Fibroblast of skin of scalp (primary cell): Measurements from ENCODE around the gene FAM174C.

ENCODE experiments used
- DNase-seq: peaks from one replicate; pipeline ENCODE4 v3.0.0-alpha.2; 2013

FAM174C gene

GRCh38 chr19:1274852-1275259 is 474 bp upstream of the FAM174C start:
- DNase-seq, result no peak

GRCh38 chr19:1275976-1276627 is 772 bp downstream of the FAM174C start:
- DNase-seq, result no peak

DNA sequence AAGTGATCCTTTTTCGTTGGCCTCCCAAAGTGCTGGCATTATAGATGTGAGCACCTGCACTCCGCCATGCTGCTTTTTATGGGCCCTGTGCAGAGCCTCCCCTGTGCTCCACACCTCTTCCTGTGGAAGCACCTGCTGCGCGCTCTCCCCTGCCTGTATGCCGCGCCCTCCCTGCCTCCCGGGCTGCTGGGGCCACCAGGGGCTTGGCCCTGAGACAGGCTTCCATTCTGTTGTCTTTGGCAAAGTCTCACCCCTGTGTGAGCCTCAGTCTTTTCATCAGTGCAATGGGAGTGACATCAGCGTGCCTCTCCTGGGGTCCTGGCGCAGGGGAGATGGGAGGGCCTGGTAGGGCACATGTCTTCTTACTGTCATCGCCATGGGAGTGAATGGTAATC is 1.3 kb downstream of the FAM174C start:
- DNase-seq, result no peak

DNA sequence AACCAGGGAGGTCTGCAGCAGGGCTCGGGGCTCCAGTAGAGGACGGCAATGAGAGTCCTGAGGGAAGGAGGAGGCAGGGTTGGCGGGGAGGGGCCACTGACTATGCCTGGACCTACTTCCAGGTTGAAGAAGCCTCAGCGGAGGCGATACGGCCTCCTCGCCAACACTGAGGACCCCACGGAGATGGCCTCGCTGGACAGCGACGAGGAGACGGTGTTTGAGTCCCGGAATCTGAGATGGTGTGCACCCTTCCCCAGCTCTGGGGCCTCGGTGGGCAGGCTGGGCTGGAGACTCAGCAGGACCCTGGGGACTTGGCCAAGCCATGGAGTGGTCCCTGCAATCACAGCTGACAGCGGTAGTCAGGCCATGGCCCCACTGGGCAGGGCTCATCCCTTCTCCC is 1.7 kb downstream of the FAM174C start:
- no peak for DNase-seq

GRCh38 chr19:1278074-1278473 is 2.7 kb downstream of the FAM174C start:
- no peak for DNase-seq

DNA sequence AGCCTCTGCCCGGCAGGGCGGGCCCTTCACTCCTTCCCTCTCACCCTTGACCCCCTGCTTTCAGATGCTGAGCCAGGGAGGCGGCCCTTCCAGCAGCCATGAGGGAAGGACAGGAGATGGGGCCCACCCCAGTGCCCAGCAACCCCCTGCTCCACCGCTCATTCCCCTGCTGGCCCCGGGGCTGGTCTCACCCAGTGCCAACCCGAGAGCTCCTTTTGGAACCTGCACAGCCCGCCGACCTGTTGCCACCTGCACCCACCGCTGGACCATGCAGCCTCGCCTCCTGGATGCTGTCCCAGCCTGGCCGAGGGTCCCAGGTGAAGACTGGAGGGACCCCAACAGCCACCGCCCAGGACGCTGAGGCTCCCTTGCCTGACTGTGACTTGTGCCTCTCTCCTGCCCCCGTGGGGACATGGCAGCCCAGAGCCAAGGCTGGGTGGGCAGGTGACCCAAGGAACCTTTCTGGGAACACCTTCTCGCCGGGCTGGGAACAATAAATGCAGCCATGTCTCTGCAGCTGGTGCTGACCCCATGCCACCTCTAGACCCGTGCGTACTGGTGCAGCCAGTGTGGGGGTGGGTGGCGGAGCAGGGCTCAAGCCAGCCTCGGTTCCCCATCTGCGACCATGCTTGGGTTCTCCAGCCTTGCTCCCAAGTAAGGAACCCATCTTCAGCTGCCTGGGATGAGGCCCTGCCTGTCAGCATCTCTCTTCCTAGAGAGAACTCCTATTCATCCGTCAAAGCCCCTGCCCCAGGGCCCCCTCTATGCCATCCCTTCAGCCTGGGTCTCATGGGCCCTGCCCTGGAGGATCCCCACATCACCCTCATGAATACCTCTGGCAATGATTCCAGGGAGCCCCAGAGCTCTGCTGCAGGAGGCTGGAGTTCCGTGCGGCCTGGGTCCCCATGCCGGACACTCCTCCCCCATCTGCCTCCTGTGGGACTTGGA is 3.7 kb downstream of the FAM174C start:
- DNase-seq, result no peak

DNA sequence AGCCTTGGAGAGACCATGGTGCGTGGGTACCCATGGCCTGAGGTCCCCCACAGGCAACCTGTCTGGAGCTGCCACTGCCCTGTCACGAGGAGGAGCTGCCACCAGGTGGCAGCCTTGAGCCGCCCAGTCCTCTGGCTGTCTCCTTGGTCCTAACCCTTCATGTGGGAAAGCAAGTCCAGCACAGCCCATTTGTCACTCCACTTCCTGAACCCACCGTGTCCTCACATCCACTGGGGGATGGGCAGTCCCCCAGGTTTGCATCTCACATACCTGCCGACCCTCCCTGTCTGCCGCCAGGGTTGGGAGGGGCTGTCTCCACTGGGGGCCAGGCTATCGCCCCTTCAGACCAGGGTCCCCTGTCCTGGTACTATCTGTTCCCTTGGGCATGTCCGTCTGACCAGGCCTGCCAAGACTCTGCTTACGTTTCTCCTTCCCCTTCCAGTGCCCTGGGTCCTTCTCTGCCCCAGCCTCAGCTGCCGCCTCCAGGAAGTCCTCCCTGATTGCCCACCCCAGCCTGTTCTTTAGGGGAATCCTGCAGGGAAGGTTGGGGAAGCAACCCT is 4.5 kb downstream of the FAM174C start:
- DNase-seq, result peak; percentile 82

GRCh38 chr19:1280636-1281568 is 5.6 kb downstream of the FAM174C start:
- DNase-seq, result no peak

- no peak for DNase-seq
Observed at GRCh38 chr19:1281569-1282287, 6.4 kb downstream of the FAM174C start.

- no peak for DNase-seq
Observed at GRCh38 chr19:1282588-1283206, 7.4 kb downstream of the FAM174C start.

GRCh38 chr19:1283207-1283916 is 8.0 kb downstream of the FAM174C start:
- DNase-seq, result no peak

GRCh38 chr19:1283917-1284292 is 8.6 kb downstream of the FAM174C start:
- no peak for DNase-seq

- no peak for DNase-seq
Observed at GRCh38 chr19:1284293-1284978, 9.1 kb downstream of the FAM174C start.

GRCh38 chr19:1284979-1285736 is 9.8 kb downstream of the FAM174C start:
- no peak for DNase-seq

DNA sequence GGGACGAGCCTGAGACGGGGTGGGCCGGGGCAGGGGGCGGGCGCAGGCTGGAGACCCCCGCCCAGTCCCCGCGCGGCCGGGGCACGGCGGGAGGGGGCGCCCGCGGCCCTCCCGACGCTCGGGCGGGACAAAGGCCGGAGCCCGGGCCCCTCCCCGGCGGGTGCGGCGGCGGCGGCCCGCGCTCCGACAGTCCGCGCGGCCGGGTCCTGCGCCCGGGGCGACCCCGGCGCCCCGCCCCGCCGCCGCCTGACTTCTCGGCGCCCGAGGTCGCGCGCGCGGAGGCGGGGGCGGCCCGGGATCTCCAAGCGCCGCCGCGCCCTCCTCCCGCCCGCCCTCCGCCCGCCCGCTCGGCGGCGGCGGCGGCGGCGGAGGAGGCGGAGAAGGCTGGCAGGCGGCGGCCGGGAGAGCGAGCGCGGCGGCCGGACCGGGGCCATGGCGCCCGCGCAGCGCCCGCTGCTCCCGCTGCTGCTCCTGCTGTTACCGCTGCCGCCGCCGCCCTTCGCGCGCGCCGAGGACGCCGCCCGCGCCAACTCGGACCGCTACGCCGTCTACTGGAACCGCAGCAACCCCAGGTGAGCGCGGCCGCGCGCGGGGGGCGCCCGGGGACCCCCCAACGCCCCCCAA is 10.5 kb downstream of the FAM174C start, which contains the start of gene EFNA2:
Gene EFNA2 (plus strand): TSS at position 137 of the 624 bp plus-strand sequence. CDS start 296 bp downstream, at position 433.
- DNase-seq, result no peak

GRCh38 chr19:1286487-1287353 is 11.4 kb downstream of the FAM174C start:
- no peak for DNase-seq
